ENCODE measurements around the gene NINJ1. TPM values are rescaled to one million over a fixed set of nuclear protein-coding genes. Genes with fewer than 3 reads are reported as not detected.
"Not testable (repeated sequence)": the region's sequence is repeated elsewhere in the genome, so short reads cannot be mapped to it uniquely, and the experiment has no call there.

The NINJ1 gene
- total RNA-seq, 2 donors from 2014 or later, result 71.2 to 194 TPM

GRCh38 chr9:93148721-93149120, 14.7 kb upstream of the NINJ1 start:
- H3K36me3 ChIP-seq, result no peaks in the 10 kb centered on the region
- TF ChIP-seq, protein P1, sequence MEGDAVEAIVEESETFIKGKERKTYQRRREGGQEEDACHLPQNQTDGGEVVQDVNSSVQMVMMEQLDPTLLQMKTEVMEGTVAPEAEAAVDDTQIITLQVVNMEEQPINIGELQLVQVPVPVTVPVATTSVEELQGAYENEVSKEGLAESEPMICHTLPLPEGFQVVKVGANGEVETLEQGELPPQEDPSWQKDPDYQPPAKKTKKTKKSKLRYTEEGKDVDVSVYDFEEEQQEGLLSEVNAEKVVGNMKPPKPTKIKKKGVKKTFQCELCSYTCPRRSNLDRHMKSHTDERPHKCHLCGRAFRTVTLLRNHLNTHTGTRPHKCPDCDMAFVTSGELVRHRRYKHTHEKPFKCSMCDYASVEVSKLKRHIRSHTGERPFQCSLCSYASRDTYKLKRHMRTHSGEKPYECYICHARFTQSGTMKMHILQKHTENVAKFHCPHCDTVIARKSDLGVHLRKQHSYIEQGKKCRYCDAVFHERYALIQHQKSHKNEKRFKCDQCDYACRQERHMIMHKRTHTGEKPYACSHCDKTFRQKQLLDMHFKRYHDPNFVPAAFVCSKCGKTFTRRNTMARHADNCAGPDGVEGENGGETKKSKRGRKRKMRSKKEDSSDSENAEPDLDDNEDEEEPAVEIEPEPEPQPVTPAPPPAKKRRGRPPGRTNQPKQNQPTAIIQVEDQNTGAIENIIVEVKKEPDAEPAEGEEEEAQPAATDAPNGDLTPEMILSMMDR (IDR thresholded peaks at IDR 0.05), result no peak
- H3K9me3 ChIP-seq, result no peaks in the 10 kb centered on the region
- no peak overlapping the region for H3K4me3 ChIP-seq
- no peak for DNase-seq (ENCODE audit: low spot score)
- no peak for ATAC-seq (ENCODE audit: insufficient number of reproducible peaks, low FRiP score, low read depth)
- peaks cover 7 to 11% of the 10 kb centered on the region in 2 donors for H3K4me1 ChIP-seq (ENCODE audit: control insufficient read depth in 1 of 2, low read depth in 2 of 2)
- no peaks in the 10 kb centered on the region for H3K27me3 ChIP-seq (replicated peaks; ENCODE audit: insufficient read depth)
- H3K27ac ChIP-seq, result no peak overlapping the region

DNA sequence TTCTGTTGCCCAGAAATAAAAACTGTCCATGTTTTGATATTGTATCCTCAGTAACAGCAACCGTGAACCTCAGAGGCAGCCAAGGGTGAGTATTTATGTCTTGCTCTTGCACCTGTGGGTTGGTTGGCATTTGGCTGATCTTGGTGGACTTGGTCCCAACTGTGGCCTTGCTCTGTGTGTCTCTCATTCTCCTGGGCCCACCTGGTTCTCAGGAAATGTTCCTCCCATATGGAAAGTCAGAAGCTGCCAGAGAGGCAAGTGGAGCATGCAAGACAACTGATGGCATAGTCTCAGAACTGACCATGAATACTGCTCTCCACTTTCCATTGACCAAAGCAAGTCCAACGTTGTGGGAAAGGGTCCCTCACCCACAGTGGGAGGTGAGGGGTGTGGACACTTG, 13.6 kb upstream of the NINJ1 start:
- Histone ChIP-seq H3K4me3 (no peak overlapping the region), H3K4me1 (ENCODE audit: control insufficient read depth in 1 of 2, low read depth in 2 of 2) (peaks cover 7 to 18% of the 10 kb centered on the region in 2 donors), H3K9me3 (no peaks in the 10 kb centered on the region), H3K36me3 (no peaks in the 10 kb centered on the region), H3K27ac (no peak overlapping the region), H3K27me3 (replicated peaks; ENCODE audit: insufficient read depth) (no peaks in the 10 kb centered on the region)
- TF ChIP-seq, protein P1 (IDR thresholded peaks at IDR 0.05), result no peak
- DNase-seq (ENCODE audit: low spot score) (no peak), ATAC-seq (ENCODE audit: insufficient number of reproducible peaks, low FRiP score, low read depth) (no peak)

GRCh38 chr9:93146696-93147095, 12.6 kb upstream of the NINJ1 start:
- not testable (repeated sequence) for H3K27me3 ChIP-seq (replicated peaks; ENCODE audit: insufficient read depth); H3K36me3 ChIP-seq; ATAC-seq (ENCODE audit: insufficient number of reproducible peaks, low FRiP score, low read depth); H3K27ac ChIP-seq; DNase-seq (ENCODE audit: low spot score); H3K9me3 ChIP-seq; H3K4me3 ChIP-seq
- H3K4me1 ChIP-seq (ENCODE audit: control insufficient read depth in 1 of 2, low read depth in 2 of 2), result peaks cover 7 to 27% of the 10 kb centered on the region in 2 donors

GRCh38 chr9:93143830-93144530, 9.9 kb upstream of the NINJ1 start:
- peak overlapping the region; percentile 18 for H3K4me3 ChIP-seq
- no peaks in the 10 kb centered on the region for H3K9me3 ChIP-seq
- H3K27me3 ChIP-seq (replicated peaks; ENCODE audit: insufficient read depth), result no peaks in the 10 kb centered on the region
- ATAC-seq (ENCODE audit: insufficient number of reproducible peaks, low FRiP score, low read depth) (peak; percentile 47), DNase-seq (ENCODE audit: low spot score) (no peak)
- H3K4me1 ChIP-seq (ENCODE audit: control insufficient read depth in 1 of 2, low read depth in 2 of 2), result peaks cover 7 to 27% of the 10 kb centered on the region in 2 donors
- H3K36me3 ChIP-seq, result no peaks in the 10 kb centered on the region
- H3K27ac ChIP-seq, result peak overlapping the region; percentile 20 to 54
- TF ChIP-seq, protein P1 (IDR thresholded peaks at IDR 0.05), result no peak

- Histone ChIP-seq H3K9me3 (no peaks in the 10 kb centered on the region), H3K27ac (peak overlapping the region; percentile 11 to 41), H3K4me1 (ENCODE audit: control insufficient read depth in 1 of 2, low read depth in 2 of 2) (peaks cover 7 to 27% of the 10 kb centered on the region in 2 donors), H3K27me3 (replicated peaks; ENCODE audit: insufficient read depth) (no peaks in the 10 kb centered on the region), H3K4me3 (no peak overlapping the region), H3K36me3 (no peaks in the 10 kb centered on the region)
- TF ChIP-seq, protein P1 (IDR thresholded peaks at IDR 0.05), result no peak
- DNase-seq (ENCODE audit: low spot score), result no peak
- ATAC-seq (ENCODE audit: insufficient number of reproducible peaks, low FRiP score, low read depth), result no peak
Observed at GRCh38 chr9:93141771-93142483, 7.9 kb upstream of the NINJ1 start.
